Hair follicular keratinocyte (primary cell): ENCODE data around the gene WNK3. TPM values are rescaled to one million over a fixed set of nuclear protein-coding genes. Genes with fewer than 3 reads are reported as not detected.

ENCODE experiments used
- total RNA-seq: library from RNA; depleted of rRNA; stranded (reverse); fragments of >200 nt; gene quantifications from 2 replicates; pipeline ENCODE4 v1.2.3, GENCODE V29; 2015

The WNK3 gene
- 0.31 and 0.53 TPM in 2 replicates for total RNA-seq

DNA sequence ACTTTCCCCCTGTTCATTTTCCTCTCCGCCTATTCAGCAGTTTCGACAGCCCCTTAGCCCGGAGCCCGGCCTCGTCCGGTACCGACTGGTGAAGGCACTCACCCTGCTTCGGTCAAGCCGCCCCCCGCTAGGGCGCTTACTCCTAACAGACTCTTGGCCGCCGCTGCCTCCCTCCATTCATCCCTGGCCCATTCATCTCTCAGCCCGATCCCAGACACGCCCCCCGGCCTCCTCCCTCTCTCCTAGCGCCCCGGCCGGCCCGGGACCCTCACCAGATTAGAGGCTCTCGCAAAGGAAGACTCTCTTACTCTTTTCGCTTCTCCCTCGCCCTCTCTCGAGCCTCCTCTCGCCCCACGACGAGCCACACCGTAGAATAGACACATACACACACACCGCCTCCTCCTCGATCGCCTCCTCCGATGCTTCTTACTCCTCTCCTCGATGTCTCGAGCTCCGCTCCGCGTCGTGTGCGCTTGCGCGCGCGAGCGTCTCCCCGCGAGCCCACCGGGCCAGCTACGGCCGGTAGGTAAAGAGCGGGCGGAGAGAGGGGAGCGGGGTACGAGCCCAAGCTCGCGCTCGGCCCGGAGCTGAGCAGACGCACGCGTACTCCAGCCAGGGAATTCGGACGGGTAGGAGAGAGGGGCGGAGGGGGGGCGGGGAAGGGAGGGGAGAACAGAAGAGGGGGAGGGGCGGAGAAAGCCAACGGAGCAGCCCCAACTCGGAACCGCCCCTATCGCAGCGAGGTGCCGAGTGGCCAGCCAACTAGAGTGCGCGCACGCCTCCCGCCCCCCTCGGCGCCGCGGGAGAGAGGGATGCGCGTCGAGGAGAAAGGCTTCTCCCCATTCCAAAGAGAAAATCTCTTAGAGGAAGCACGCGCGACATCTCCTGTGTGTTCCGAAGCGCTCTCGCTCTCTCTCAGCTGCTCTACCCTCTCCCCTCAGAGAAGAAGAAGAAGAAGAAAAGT is at the start of gene WNK3:
TSS of gene WNK3 (minus strand) at position 633 of the 964 bp plus-strand sequence.

DNA sequence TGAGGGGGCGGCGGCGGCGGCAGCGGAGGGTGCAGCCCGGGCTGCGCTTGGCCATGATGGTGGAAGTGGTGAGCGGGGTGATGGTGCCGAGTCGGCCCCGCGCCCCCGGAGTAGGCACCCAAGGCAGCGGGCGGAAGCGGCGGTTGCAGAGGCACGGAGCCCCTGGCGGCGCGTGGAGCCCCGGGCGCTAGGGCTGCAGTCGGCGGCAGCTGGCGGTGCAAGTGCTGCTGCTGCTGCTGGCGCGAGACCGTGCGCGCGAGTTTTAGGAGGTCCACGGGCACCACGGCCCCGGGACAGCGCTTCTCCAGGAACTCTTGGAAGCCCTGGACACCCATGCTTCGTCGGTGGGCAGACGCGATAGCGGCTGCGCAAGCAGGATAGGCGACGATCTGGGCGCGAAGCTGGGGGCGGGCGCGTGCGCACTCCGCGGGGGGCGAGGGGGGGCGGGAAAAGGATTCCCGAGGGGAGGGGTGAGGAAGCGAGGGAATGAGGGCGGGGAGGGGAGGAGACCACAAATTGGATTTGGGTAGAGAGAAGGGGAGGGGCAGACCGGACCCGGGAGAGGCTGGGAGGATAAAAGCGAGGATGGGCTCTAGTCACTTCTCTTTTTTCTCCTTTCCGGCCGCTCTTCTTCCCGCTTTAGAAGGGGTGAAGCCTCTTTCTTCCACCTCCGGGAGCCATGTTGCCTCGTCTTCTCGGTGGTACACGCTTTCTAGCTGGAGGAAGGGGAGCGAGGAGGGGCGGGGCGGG is 174.8 kb downstream of the WNK3 start, which contains the start of gene FAM120C:
TSS of gene FAM120C (minus strand) at position 391 of the 750 bp plus-strand sequence. CDS start at position 335, 56 bp downstream.

Other genes with a start within 250 kb of the WNK3 start
- gene FAM120C, start 174.8 kb downstream of the WNK3 start, total RNA-seq: 1.8 and 4.1 TPM in 2 replicates
- 11.4 and 20.1 TPM in 2 replicates for gene TSR2, start 82.4 kb upstream of the WNK3 start, total RNA-seq
- gene FGD1, start 138.2 kb upstream of the WNK3 start, total RNA-seq: 12.2 and 12.3 TPM in 2 replicates
- 20.4 and 25.1 TPM in 2 replicates for gene GNL3L, start 172.2 kb upstream of the WNK3 start, total RNA-seq